Ramos (cell line): ENCODE data around the gene ICE2.

Source experiments
- in situ Hi-C: fragments of 300-500 bp; cut with MboI; formaldehyde crosslinking; loops from one replicate; pipeline ENCODE4 v1.14.3; 2022; ENCODE audit warnings: low sequenced_read_pairs; ENCODE audit not compliant: unreplicated experiment

The ICE2 gene

DNA sequence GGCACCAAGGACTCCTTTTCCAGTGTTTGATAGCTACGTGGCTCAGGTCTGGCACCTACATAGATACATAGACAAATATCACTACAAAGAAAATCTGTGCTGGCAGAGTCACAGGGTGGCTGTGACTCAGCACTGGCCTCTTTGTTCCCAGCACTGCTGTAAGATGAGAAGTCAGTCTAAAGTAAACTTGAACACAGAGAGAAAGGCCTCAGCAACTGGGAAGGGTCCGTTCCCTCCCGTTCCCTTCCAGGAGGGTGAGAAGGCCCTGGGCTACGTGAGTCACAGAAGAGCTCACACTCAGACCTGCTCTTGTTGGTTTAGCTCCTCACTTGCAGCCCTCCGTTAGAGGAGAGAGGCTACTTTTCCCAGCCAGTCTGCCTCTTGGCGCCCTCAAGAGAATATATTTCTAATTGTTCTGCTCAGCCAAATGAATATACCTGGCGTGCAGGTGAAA lies 104.3 kb downstream of the ICE2 start:
- in situ Hi-C loops: no loop called here

GRCh38 chr15:60374209-60374608 lies 104.7 kb downstream of the ICE2 start:
- in situ Hi-C loops: no loop called here

- in situ Hi-C loops: no loop called here
These were observed 105.2 kb downstream of the ICE2 start for GRCh38 chr15:60373745-60374144.

- in situ Hi-C loops: no loop called here
These were observed 105.6 kb downstream of the ICE2 start for GRCh38 chr15:60373327-60373726.

DNA sequence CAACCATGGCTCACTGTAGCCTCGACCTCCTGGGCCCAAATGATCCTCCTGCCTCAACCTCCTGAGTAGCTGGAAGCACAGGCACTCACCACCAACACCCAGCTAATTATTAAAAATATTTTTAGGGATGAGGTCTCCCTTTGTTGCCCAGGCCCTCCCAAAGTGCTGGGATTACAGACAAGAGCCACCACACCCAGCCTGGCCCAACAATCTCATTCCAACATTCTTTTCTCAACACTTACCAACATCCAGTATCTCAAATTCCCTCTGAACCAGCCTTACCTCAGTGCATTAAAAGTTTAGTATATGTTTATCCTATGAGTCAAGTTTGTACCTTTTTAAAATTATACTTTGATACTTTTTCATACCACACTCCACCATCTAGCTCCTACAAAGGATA lies 106.2 kb downstream of the ICE2 start:
- in situ Hi-C loops: no loop called here

DNA sequence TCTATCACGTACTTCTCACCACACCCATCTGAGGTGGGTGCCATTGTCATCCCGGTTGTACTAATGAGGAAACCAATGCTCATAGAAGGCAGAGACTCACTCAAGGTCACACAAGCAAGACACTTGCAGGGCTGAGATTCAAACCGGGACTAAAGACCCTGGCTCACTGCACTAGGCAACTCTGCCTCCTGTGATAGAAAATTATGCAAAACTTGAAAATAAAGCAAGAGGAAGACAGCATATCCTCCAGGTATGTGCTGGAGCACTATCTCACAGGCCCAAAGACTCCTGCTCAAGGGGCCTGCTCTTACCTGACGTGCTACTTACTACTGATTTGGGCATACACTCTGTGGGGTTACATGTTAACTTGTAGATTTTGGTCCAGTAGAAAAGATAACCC lies 106.7 kb downstream of the ICE2 start:
- in situ Hi-C loops: no loop called here

- in situ Hi-C loops: no loop called here
These were observed 107.5 kb downstream of the ICE2 start for GRCh38 chr15:60371175-60372051.

- in situ Hi-C loops: no loop called here
These were observed 108.1 kb downstream of the ICE2 start for GRCh38 chr15:60370869-60371136.

DNA sequence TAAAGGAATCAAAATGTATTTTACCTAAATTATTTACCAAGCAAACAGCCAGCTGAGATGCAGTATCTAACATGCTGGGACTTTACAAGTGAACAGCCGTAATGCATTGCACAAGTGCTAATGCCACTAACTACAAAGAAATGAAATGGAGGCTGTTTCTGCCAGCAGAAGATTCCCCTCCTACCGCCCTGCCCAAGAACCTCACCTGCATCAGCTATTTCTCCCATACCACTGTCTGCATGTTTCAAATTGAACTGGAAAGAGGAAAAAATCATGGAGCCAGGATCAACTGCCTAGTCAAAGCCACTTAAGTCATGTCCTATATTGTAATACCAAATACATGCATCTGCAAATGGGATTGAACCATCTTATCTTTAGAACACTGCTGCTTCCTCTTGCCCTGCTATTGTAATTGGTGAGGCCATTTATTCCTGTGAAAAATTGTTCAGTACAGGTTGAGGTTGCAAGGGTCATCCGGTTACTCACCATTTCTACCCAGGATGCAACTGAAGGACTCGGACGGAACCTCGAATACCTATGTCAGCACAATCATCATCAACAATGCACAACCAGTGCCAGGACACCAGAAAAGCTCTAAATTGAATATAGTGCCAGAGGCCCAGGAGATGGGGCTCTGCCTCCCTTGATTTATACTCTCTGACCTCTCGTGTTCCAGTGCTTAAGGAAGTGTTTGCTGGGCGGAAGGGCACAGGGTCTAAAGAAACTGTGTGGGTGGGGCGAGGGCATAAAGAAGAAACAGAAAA lies 108.7 kb downstream of the ICE2 start:
- in situ Hi-C loops: no loop called here

DNA sequence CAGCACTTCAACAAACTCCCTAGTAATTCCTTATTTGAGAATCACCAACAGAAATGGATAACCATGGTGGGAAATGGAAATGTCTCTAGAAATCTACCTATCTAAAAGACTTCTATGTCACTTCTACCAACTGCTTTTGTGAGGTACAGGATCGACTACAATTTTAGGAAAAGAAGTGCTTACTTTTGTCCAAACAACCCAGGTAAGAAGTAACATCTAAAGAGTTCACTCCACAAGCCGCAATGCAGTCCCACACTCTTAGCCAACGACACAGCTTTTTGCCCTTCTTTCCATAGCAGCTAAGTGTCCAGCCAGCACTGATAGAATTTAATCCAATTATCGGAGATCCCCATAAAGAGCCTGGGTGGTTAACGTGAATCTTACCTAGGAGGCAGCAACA lies 109.2 kb downstream of the ICE2 start:
- in situ Hi-C loops: no loop called here
